GM12872 (cell line): ENCODE measurements around the gene LRIG2.

Source experiments
- TF ChIP-seq, protein P1 (sequence below): IDR thresholded peaks from 3 replicates; pipeline ENCODE4 v1.5.1; 2011; ENCODE audit warnings: low read depth, mild to moderate bottlenecking, low read length, moderate library complexity; ENCODE audit not compliant: insufficient read depth

LRIG2 gene

DNA sequence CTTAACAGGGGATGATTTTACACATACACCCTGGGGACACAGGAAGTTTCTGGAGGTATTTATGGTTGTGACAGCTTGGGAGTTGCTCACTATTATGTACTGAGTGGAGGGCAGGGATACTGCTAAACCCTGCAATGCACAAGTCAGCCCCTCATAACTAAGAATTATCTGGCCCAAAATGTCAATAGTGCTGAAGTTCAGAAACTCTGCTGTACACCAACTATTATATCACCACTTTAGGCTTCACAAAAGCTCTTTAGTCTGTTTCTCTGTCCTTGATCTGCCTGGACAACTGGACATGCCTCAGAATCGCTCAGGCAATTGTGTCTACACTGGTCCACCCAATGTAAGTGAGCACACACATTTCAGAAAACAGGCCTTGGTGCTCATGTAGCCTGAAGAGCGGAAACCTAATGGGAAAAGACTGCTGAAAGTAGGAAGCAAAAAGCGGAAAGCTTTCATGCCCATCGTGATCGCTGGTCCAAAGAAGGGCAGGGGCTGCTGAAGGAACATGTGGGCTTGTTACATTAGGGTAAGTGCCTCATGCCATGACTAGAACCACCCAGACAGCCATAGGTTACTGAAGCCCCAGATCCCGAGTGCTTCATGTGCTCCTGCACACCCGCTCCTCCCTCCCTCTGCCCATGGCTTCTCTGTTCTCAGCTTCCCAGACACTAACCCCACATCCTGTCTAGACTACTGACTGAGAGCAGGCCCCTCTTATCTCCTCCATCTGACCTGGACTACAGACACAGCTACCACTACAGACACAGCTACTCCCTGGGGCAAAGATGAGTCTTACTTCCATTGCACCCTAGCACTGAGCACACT is 73.5 kb downstream of the LRIG2 start:
- TF ChIP-seq, protein P1, sequence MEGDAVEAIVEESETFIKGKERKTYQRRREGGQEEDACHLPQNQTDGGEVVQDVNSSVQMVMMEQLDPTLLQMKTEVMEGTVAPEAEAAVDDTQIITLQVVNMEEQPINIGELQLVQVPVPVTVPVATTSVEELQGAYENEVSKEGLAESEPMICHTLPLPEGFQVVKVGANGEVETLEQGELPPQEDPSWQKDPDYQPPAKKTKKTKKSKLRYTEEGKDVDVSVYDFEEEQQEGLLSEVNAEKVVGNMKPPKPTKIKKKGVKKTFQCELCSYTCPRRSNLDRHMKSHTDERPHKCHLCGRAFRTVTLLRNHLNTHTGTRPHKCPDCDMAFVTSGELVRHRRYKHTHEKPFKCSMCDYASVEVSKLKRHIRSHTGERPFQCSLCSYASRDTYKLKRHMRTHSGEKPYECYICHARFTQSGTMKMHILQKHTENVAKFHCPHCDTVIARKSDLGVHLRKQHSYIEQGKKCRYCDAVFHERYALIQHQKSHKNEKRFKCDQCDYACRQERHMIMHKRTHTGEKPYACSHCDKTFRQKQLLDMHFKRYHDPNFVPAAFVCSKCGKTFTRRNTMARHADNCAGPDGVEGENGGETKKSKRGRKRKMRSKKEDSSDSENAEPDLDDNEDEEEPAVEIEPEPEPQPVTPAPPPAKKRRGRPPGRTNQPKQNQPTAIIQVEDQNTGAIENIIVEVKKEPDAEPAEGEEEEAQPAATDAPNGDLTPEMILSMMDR = no peak

- TF ChIP-seq, protein P1 = no peak
These were observed 74.2 kb downstream of the LRIG2 start for GRCh38 chr1:113147073-113147625.

GRCh38 chr1:113147826-113148225 is 74.8 kb downstream of the LRIG2 start:
- TF ChIP-seq, protein P1 = no peak

- TF ChIP-seq, protein P1 = no peak
These were observed 80.3 kb downstream of the LRIG2 start for GRCh38 chr1:113153116-113153803.

- TF ChIP-seq, protein P1 = no peak
These were observed 83.4 kb downstream of the LRIG2 start for GRCh38 chr1:113156368-113156767.

GRCh38 chr1:113166473-113166872 is 93.5 kb downstream of the LRIG2 start:
- TF ChIP-seq, protein P1 = no peak

DNA sequence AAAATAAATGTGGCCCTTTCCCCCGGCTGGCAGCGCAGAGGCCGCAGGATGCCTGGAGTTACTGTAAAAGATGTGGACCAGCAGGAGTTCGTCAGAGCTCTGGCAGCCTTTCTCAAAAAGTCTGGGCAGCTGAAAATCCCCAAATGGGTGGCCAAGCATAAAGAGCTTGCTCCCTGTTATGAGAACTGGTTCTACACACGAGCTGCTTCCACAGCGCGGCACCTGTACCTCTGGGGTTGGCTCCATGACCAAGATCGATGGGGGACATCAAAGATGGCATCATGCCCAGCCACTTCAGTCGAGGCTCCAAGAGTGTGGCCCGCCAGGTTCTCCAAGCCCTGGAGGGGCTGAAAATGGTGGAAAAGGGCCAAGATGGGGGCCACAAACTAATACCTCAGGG is 95.9 kb downstream of the LRIG2 start:
- TF ChIP-seq, protein P1 = no peak
